ENCODE measurements around the gene DOK3.

DNA sequence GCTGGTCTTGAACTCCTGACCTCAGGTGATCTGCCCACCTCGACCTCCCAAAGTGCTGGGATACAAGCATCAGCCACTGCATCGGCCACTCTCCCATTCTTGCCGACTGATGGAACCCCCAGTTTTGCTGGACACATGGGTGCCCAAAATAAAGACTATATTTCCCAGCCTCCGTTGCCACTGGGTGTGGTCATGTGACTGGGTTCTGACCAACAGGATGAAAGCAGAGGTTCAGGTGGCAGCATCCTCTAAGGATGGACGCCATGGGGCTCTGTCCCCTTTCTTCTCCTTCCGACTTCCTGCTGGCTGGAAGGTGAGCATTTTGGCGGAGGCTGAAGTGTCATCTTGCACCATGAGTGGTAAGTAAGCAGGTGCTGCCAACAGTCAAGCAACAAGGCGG lies 22.5 kb downstream of the DOK3 start:
- TF ChIP-seq, protein P1, sequence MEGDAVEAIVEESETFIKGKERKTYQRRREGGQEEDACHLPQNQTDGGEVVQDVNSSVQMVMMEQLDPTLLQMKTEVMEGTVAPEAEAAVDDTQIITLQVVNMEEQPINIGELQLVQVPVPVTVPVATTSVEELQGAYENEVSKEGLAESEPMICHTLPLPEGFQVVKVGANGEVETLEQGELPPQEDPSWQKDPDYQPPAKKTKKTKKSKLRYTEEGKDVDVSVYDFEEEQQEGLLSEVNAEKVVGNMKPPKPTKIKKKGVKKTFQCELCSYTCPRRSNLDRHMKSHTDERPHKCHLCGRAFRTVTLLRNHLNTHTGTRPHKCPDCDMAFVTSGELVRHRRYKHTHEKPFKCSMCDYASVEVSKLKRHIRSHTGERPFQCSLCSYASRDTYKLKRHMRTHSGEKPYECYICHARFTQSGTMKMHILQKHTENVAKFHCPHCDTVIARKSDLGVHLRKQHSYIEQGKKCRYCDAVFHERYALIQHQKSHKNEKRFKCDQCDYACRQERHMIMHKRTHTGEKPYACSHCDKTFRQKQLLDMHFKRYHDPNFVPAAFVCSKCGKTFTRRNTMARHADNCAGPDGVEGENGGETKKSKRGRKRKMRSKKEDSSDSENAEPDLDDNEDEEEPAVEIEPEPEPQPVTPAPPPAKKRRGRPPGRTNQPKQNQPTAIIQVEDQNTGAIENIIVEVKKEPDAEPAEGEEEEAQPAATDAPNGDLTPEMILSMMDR (IDR thresholded peaks at IDR 0.05; ENCODE audit: borderline replicate concordance, extremely low read depth, low read length, poor library complexity, severe bottlenecking), result no peak
- no peak for TF ChIP-seq EZH2 (IDR thresholded peaks at IDR 0.05; ENCODE audit: borderline replicate concordance, low read depth, low read length, severe bottlenecking)

Data from DND-41 (cell line).